HG03196 (cell line): Measurements from ENCODE around the gene EFNA5.

Experiments used
- ATAC-seq: cut with Tn5 transposase; IDR thresholded peaks from one replicate; pipeline ENCODE4 v1.9.1; 2021; ENCODE audit not compliant: unreplicated experiment

EFNA5 gene

GRCh38 chr5:107341376-107342084 is 329.2 kb downstream of the EFNA5 start:
- no peak for ATAC-seq

DNA sequence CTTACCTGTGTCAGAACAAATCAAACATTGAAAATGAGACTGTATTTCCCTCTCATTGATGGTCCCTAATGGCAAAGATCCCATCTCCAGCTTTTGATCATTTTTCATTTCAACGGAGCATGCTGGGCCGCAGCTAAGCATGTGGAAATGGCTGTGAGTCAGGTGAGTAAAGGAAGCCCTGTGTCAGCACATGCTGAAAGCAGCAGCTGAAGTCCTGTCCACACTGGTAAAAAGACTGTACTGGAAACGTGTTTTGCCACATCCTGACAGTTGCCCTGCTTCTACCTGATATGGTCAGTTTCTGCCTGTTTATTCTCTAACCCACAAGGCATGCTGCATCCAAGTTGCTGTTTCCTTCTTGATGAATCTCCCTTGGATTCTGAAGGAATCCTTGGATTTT is 330.1 kb downstream of the EFNA5 start:
- ATAC-seq = no peak

DNA sequence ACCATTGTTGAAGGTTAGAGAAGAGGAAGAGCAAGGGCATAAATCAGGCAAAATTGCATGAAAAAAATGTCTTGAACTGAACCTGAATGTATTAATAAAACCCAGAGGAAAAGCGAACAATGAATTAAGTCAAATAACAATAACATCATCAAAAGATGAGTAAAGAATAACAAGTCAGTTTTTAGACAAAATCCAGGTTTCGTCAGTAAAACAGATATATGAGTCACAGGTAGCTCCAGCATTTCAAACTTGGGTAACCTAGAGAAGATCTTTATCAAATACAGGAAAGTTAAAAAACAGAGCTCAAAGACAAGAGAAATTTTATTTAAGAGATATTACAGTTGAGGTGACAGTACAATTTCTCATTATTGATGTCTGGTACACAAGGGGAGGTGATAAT is 332.4 kb downstream of the EFNA5 start:
- ATAC-seq = no peak

DNA sequence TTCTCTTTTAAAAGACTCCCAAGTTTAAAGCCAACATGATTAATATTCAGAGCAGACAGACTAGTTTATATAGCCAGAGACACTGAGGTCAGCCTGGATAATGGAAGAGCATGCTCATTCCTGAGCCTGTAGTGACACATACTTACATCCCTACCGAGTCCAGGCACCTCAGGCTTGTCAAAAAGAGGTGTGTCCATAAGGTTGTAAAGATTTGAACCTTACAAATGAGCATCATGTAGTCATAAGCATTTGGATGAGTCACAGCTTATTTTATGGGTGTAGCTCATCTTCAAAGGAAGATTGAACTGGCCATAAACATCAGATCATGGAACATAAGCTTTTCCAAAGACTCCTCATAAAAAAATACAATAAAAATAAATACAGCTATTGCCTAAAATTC is 333.5 kb downstream of the EFNA5 start:
- ATAC-seq = no peak

DNA sequence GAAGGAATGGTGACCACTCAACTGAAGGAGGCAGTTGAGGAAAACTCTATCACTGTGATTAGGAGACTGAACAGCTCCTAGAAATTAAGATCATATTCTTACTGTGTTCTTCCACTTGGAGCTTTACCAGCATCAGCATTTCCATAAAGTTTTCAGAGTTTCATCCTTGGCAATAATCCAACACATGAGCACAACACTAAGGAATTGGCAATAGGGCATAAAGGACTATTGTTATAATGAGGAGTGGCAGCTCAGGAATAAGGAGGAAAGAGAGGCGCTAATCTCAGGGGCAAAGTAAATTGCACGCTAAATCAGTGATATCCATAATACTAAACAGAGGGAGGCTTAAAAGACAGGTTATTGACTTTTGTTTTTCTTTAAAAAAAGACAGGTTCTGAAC is 338.9 kb downstream of the EFNA5 start:
- no peak for ATAC-seq

GRCh38 chr5:107331312-107331711 is 339.4 kb downstream of the EFNA5 start:
- no peak for ATAC-seq

DNA sequence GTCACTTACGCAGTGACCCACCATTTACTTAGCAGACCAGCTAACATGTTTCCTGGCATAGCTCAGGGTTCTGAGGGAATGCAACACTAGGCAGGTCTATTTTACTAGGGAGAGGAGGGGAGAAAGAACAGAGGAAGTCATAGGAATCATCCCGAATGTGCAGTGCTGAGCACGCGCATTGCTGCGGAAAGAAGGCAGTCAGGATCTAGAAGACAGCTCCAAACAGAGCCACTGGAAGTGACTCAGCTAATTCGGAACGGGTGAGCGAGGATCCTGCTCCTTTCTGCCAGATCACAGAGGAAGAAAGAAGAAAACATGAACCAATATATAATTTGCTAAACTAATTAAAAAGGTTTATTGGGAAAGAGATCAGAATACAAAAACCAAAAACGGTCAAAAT is 339.8 kb downstream of the EFNA5 start:
- ATAC-seq = no peak

GRCh38 chr5:107329850-107330249 is 340.9 kb downstream of the EFNA5 start:
- no peak for ATAC-seq
